Sigmoid colon (tissue), 4 donors: Measurements from ENCODE around the gene LRRFIP1.

Experiments used
- CTCF ChIP-seq, 4 experiments: fragments of 450-650 bp in 3 of 4; fragments of 200-600 bp in 1 of 4; IDR thresholded peaks; one replicate each; pipeline ENCODE4 v1.5.1; 2016 to 2019; ENCODE audit warnings: antibody characterized with exemption in 4 of 4, mild to moderate bottlenecking in 3 of 4, moderate library complexity in 2 of 4
- EP300 ChIP-seq, 4 donors: sonication (generic); formaldehyde crosslinking; IDR thresholded peaks; one replicate each; pipeline ENCODE4 v1.6.1; 2017; ENCODE audit warnings: antibody characterized with exemption in 4 of 4
- POLR2A ChIP-seq, 2 donors: fragments of 450-650 bp; IDR thresholded peaks; one replicate each; pipeline ENCODE4 v1.6.1; 2016; ENCODE audit warnings: antibody characterized with exemption in 2 of 2, mild to moderate bottlenecking in 2 of 2, moderate library complexity in 2 of 2
- POLR2AphosphoS5 ChIP-seq, 4 donors: sonication (generic); formaldehyde crosslinking; IDR thresholded peaks; one replicate each; pipeline ENCODE4 v1.6.1; 2017; ENCODE audit warnings: antibody characterized with exemption in 4 of 4

- TF ChIP-seq CTCF (IDR thresholded peaks at IDR 0.05): no peak
- TF ChIP-seq POLR2A (IDR thresholded peaks at IDR 0.05): no peak
- no peak for TF ChIP-seq POLR2AphosphoS5 (IDR thresholded peaks at IDR 0.05)
- TF ChIP-seq EP300 (IDR thresholded peaks at IDR 0.05): no peak
Measured at GRCh38 chr2:237712477-237713377, 85.3 kb downstream of the LRRFIP1 start.
